PFSK-1 (cell line): Measurements from ENCODE around the gene HS2ST1.

ENCODE experiments used
- FOXP2 ChIP-seq: optimal IDR thresholded peaks from 2 replicates; pipeline ENCODE3; 2011; ENCODE audit warnings: borderline replicate concordance, control low read depth, inconsistent platforms; ENCODE audit not compliant: insufficient read depth; ENCODE audit errors: extremely low read length, extremely low read depth
- POLR2AphosphoS5 ChIP-seq: IDR thresholded peaks from 2 replicates; pipeline ENCODE4 v1.6.1; 2012; ENCODE audit warnings: low read depth, mild to moderate bottlenecking, control low read depth, low read length, moderate library complexity
- SIN3A ChIP-seq: IDR thresholded peaks from 2 replicates; pipeline ENCODE4 v1.6.1; 2012; ENCODE audit warnings: mild to moderate bottlenecking, low read length, moderate library complexity, borderline replicate concordance; ENCODE audit not compliant: insufficient read depth
- TAF1 ChIP-seq: IDR thresholded peaks from 2 replicates; pipeline ENCODE4 v1.6.1; 2012; ENCODE audit warnings: low read length, control low read depth, borderline replicate concordance; ENCODE audit not compliant: insufficient read depth
- TF ChIP-seq, protein P1 (sequence below), 2 experiments: IDR thresholded peaks; 2 replicates each; pipeline versions ENCODE4 v1.6.1 to v1.8.0; 2011 to 2012; ENCODE audit warnings: low read depth in 2 of 2, low read length in 2 of 2, control low read depth in 1 of 2, inconsistent platforms in 1 of 2, mild to moderate bottlenecking in 1 of 2, moderate library complexity in 1 of 2; ENCODE audit not compliant: insufficient read depth in 1 of 2

HS2ST1 gene

DNA sequence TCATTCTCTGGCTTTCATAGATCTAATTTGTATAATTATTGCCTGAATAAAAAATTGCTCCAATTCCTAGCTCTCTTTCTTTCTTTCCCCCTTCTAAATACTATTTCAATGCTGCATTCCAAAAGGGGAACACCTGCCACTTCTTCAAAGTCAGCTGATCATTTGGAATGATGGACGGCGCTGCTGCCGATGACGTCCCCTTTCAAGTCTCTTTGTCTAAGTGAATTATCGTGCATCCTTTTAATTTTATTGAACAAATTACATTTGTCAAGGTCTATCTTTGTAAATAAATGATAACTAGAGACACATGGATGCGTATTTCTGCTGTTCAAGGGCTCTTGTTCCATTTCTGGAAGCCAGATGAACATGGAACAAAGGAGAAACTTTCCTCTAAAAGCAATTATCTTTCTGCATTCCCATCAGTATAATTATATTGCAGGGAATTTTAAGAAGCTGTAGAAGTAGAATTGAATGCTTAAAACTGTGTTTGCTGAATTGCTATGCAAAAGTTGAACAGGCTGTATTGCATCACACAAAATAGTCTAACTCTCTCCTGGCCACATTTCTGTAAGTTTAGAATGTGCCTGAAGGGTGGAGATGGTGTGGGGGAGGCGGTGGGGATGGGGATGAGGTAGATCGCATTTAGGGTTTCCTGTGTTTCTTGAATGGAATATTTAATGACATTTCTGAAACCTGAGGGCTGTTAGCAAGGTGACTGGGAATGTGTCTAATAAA is 222.3 kb downstream of the HS2ST1 start:
- no peak for TF ChIP-seq TAF1
- no peak for TF ChIP-seq FOXP2
- TF ChIP-seq POLR2AphosphoS5, result no peak
- TF ChIP-seq, protein P1, sequence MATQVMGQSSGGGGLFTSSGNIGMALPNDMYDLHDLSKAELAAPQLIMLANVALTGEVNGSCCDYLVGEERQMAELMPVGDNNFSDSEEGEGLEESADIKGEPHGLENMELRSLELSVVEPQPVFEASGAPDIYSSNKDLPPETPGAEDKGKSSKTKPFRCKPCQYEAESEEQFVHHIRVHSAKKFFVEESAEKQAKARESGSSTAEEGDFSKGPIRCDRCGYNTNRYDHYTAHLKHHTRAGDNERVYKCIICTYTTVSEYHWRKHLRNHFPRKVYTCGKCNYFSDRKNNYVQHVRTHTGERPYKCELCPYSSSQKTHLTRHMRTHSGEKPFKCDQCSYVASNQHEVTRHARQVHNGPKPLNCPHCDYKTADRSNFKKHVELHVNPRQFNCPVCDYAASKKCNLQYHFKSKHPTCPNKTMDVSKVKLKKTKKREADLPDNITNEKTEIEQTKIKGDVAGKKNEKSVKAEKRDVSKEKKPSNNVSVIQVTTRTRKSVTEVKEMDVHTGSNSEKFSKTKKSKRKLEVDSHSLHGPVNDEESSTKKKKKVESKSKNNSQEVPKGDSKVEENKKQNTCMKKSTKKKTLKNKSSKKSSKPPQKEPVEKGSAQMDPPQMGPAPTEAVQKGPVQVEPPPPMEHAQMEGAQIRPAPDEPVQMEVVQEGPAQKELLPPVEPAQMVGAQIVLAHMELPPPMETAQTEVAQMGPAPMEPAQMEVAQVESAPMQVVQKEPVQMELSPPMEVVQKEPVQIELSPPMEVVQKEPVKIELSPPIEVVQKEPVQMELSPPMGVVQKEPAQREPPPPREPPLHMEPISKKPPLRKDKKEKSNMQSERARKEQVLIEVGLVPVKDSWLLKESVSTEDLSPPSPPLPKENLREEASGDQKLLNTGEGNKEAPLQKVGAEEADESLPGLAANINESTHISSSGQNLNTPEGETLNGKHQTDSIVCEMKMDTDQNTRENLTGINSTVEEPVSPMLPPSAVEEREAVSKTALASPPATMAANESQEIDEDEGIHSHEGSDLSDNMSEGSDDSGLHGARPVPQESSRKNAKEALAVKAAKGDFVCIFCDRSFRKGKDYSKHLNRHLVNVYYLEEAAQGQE (IDR thresholded peaks at IDR 0.05; ENCODE audit: insufficient read depth in 1 of 2, low read depth in 2 of 2, low read length in 2 of 2), result no peak

DNA sequence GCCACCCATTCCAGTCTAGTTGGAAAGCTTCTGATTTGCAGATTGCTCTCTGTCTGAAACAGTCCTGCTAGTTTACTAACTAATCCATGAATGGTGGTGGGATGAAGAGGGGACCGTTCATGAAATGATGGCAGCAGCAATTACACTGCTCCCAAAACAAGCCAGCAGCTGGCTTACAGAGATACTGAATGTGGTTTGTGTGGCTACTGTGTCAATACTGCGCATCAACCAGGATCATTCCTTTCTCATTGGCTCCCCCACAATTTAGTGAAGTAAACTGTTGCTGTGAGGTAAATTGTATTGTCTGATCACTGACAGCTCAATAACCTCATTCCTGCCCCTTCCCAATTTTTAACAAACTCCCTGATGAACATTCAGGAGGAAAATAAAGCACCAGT is 222.9 kb downstream of the HS2ST1 start:
- no peak for TF ChIP-seq SIN3A

DNA sequence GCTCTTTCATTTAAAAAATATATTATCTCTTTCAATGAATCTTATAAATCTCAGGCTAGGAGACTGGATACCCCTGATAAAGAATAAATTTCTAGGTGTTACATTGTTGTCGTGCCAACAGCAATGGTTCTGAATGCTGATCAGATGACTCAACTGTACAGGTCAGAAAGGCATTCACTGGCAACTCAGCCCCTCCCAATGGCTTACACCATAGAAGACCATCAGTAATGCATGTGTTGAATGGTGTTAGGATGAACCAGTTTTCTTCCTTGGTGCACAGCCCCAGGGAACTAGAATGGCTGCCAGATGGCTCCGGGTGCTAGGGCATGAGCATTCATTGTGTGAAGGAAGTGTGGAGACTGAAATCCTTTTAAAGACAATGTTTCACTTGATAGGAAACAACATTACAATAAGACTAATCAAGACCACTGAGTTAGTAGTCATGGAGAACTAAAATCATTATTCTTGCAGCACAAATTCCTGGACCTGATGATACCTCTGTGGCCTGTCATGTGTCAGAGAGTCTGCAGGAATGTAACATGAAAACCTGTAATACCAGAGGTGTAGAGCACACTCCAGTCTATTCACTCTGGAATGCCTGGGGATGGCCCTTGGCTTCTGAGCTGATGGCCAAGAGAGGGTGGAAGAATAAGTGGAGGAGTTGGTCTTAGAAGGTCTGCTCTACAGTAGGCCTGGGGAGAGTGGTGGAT is 226.6 kb downstream of the HS2ST1 start:
- no peak for TF ChIP-seq SIN3A
- no peak for TF ChIP-seq FOXP2
- no peak for TF ChIP-seq TAF1
- no peak for TF ChIP-seq POLR2AphosphoS5
- TF ChIP-seq, protein P1 (IDR thresholded peaks at IDR 0.05; ENCODE audit: insufficient read depth in 1 of 2, low read depth in 2 of 2, low read length in 2 of 2), result no peak

DNA sequence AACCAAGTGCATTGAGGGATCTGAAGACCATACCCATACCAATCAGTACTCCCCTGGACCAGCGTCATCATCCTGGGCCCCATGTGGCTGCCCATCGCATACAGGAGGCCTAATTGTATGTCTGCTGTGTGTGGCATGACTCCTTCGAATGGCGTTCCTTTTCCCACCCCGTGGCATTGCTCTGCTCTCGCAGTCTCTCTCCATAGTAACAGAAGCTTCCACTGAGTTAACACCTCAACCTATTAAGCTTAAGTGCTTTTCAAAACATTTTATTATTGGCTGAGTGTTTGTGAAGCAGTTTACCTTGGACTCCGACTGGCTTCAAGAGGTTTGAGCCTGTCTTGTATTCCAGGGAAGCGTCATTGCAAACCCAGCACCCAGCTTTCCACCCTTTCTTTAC is 227.1 kb downstream of the HS2ST1 start:
- no peak for TF ChIP-seq POLR2AphosphoS5
- TF ChIP-seq TAF1, result no peak
- TF ChIP-seq SIN3A, result no peak

DNA sequence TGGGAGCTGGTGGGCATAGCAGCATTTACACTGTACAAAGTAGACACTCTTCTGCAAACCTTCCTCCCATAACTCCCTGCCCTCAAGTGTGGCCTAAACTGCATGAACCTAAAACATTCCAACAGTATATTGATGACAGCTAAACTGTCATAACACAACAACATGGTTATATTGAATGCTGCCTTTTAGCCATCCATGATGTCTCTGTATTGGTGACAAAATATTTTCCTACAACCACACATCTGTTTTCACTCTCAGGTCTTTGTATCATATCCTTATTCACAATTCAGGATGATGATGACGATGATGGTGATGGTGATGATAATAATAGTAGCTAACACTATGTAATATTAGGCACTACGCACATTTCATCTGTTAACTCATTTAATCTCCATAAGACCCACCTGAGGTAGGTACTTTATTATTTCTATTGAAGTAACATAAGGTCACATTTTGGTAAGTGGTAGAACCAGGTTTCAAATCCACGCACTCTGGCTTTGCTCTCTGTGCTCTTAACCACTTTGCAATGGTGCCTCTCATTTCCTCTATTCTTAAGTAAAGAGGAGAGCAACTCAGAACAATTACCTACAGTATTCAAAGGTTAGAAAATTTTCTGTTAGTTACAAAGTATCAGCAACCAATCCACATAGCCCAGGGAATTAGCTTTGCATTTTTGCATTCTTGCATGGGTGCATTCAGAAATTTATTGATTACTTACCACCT is 229.1 kb downstream of the HS2ST1 start:
- TF ChIP-seq TAF1, result no peak
- no peak for TF ChIP-seq FOXP2
- TF ChIP-seq, protein P1 (IDR thresholded peaks at IDR 0.05; ENCODE audit: insufficient read depth in 1 of 2, low read depth in 2 of 2, low read length in 2 of 2), result no peak
- no peak for TF ChIP-seq SIN3A
- no peak for TF ChIP-seq POLR2AphosphoS5
